Adrenal gland (tissue), 5 donors: ENCODE measurements around the gene PDLIM7.

ENCODE experiments used
- CTCF ChIP-seq, 6 experiments: fragments of 450-650 bp in 4 of 6; fragments of 200-600 bp in 2 of 6; sonication (generic) in 1 of 6; IDR thresholded peaks; 1 replicate in 5 of 6; 2 replicates in 1 of 6; pipeline versions ENCODE4 v1.5.1 to v1.8.0; 2016 to 2021; ENCODE audit warnings: antibody characterized with exemption in 6 of 6, mild to moderate bottlenecking in 2 of 6, moderate library complexity in 1 of 6
- POLR2A ChIP-seq, 2 donors: fragments of 450-650 bp; IDR thresholded peaks; one replicate each; pipeline ENCODE4 v1.6.1; 2017; ENCODE audit warnings: antibody characterized with exemption in 2 of 2, mild to moderate bottlenecking in 2 of 2, moderate library complexity in 1 of 2
- donor health status: DM: no; HTN: no; CAD: no.

GRCh38 chr5:177475563-177476427 is 21.6 kb downstream of the PDLIM7 start:
- TF ChIP-seq POLR2A (IDR thresholded peaks at IDR 0.05) (no peak), CTCF (IDR thresholded peaks at IDR 0.05) (no peak)
